ENCODE results near the gene P3H2.

- TF ChIP-seq CTCF (IDR thresholded peaks at IDR 0.05) = no peak
- no peak for TF ChIP-seq POLR2A (IDR thresholded peaks at IDR 0.05)
Measured at GRCh38 chr3:189947068-189947467, 173.6 kb downstream of the P3H2 start.
